ENCODE data around the gene PPTC7.
A peak's percentile ranks its signal among the peaks of the same experiment; 100 is the strongest.

PPTC7 gene

DNA sequence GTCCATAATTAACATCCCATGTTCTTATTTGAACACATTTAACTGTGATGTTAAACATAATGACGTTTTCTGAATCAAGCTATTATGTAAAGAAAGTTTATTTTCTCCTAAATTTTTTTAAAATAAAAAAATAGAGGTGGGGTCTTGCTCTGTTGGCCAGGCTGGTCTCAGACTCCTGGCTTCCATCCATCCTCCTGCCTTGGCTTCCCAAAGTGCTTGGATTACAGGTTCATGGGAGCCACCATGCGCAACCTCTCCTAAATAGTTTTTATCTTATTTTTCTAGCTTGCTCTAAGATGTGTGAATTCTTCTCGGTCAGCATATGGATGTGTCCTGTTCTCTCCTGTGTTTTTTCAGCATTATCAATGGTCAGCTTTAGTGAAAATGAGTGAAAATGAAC lies 77.8 kb downstream of the PPTC7 start:
- no peak overlapping the region for H3K27ac ChIP-seq (ENCODE audit: extremely low read depth, low read depth, low read length)
- TF ChIP-seq ZNF121 (tag by site-specific recombination; IDR thresholded peaks at IDR 0.05) = peak; percentile 69
- TF ChIP-seq ZNF433 (tag by site-specific recombination; IDR thresholded peaks at IDR 0.05; ENCODE audit: low read depth) = no peak
- no peaks in the 10 kb centered on the region for H3K9me3 ChIP-seq (ENCODE audit: control insufficient read depth, insufficient read depth, low read depth, low read length)
- POLR2A ChIA-PET = interaction anchor here (1.2 kb wide), 1 partner anchor 37 kb away, joined by 3 read pairs; the partner anchor contains the start of genes FAM216A and GPN3
- H3K36me3 ChIP-seq (ENCODE audit: control insufficient read depth in 2 of 2, insufficient read depth in 1 of 2, low read length in 2 of 2) = no peaks in the 10 kb centered on the region
- CTCF ChIA-PET = interaction anchor here (0.8 kb wide), 1 partner anchor 97 kb away, joined by 4 read pairs; no protein-coding TSS in a partner anchor
- no peak overlapping the region for H3K4me3 ChIP-seq (ENCODE audit: low read depth, low read length)
- H3K4me1 ChIP-seq (ENCODE audit: control insufficient read depth, insufficient read depth, low read length) = peaks cover 6% of the 10 kb centered on the region

DNA sequence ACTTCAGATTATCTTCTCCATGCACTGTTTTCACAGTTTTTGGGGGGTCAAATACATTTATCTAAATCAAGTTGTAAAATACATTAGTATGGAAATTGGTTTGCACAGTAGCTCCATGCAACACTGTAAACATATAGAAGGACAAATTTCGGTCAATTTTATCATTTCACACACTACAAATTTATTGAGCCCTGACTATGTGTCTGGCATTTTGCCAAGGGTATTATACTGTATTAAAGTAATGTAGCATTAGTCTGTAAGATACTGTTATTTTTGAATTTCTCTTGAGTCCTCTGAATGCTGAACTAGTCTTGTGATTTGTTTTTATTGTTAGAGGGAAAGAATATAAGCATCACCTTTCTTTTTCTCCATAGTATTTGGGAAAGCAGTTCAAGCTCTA lies 79.7 kb downstream of the PPTC7 start:
- TF ChIP-seq ZNF555 (tag by site-specific recombination; conservative IDR thresholded peaks at IDR 0.05) = no peak
- TF ChIP-seq, protein P1, sequence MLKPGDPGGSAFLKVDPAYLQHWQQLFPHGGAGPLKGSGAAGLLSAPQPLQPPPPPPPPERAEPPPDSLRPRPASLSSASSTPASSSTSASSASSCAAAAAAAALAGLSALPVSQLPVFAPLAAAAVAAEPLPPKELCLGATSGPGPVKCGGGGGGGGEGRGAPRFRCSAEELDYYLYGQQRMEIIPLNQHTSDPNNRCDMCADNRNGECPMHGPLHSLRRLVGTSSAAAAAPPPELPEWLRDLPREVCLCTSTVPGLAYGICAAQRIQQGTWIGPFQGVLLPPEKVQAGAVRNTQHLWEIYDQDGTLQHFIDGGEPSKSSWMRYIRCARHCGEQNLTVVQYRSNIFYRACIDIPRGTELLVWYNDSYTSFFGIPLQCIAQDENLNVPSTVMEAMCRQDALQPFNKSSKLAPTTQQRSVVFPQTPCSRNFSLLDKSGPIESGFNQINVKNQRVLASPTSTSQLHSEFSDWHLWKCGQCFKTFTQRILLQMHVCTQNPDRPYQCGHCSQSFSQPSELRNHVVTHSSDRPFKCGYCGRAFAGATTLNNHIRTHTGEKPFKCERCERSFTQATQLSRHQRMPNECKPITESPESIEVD (tag by site-specific recombination; IDR thresholded peaks at IDR 0.05) = 0 out of 2 replicates have a peak, but pooled peaks have one; percentile 7
- no peak overlapping the region for H3K27ac ChIP-seq (ENCODE audit: extremely low read depth, low read depth, low read length)
- POLR2A ChIA-PET = no interaction called here
- peaks cover 0 to 8% of the 10 kb centered on the region in 2 experiments; a peak in 1 of 3 replicates for H3K36me3 ChIP-seq (ENCODE audit: control insufficient read depth in 2 of 2, insufficient read depth in 1 of 2, low read length in 2 of 2)
- no peaks in the 10 kb centered on the region for H3K9me3 ChIP-seq (ENCODE audit: control insufficient read depth, insufficient read depth, low read depth, low read length)
- H3K4me1 ChIP-seq (ENCODE audit: control insufficient read depth, insufficient read depth, low read length) = peaks cover 12% of the 10 kb centered on the region
- no peak overlapping the region for H3K4me3 ChIP-seq (ENCODE audit: low read depth, low read length)
- CTCF ChIA-PET = interaction anchor here (0.6 to 1.3 kb wide), 5 partner anchors 27 to 99 kb away, joined by 3 to 8 read pairs (median 4); partner anchors contain the start of gene ARPC3

DNA sequence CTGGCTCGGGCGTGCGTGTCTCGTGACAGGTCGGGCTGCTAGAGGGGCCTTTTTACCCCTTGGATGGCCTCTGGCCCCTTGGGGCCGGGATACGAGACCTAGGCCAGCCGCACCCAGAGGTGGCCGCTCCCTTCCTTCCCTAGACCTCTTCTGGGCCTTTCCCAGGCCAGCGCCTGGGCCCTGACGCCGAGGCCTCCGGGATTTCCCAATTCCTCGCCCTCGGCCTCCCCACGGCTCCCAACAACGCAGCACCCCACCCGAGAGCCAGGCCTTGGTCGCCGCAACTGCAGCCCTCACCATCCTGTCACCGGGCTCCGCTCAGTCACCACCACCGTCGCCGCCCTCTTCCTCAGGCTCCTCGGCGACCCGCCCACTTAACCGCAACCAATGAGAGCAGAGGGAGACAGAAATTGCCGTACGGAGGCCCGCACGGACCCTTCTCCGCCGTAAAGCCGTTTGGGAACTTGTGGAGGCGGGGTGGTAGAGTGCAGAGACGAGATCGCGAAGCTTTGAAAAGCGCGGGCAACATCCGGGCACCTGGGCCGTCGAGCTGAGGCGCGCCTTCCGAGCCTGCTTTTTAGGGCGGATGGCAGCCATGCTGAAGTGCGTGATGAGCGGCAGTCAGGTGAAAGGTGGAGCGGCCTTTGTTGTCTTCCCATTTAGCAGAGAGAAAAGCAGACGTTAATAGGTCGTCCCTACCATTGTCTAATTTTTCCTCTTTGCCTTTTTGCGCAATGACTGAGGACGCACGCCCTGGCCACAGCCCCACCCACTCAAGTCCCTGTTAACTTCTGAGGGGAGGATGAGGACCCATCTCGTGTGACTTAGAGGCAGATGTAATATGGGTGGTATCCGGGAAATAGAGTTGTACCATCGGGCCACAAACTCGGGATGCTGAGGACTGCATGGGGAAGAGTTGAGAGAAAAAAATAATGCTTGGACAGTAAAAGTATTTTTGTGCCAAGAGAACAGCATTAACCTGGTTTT lies 81.1 kb downstream of the PPTC7 start, which contains the start of the genes RAD9B and VPS29:
Gene RAD9B (plus strand): TSS at position 580 of the 987 bp plus-strand sequence. CDS start 7 bp downstream, at position 587.
Gene VPS29 (minus strand): TSS at position 360 of the 987 bp plus-strand sequence. CDS start 60 bp downstream, at position 300.
- ChIA-PET CTCF (interaction anchor here (0.7 to 1.2 kb wide), 3 partner anchors 52 to 91 kb away, joined by 4 to 8 read pairs (median 4); partner anchors contain the start of gene ARPC3), POLR2A (interaction anchor here (0.6 to 3.3 kb wide), 7 partner anchors 14 to 112 kb away, joined by 3 to 44 read pairs (median 4); partner anchors contain the start of genes ARPC3, FAM216A, GPN3 and TCTN1)
- Histone ChIP-seq H3K4me1 (ENCODE audit: control insufficient read depth, insufficient read depth, low read length) (peaks cover 9% of the 10 kb centered on the region), H3K4me3 (ENCODE audit: low read depth, low read length) (peak within 1 kb of the TSS; percentile 90), H3K36me3 (ENCODE audit: control insufficient read depth in 2 of 2, insufficient read depth in 1 of 2, low read length in 2 of 2) (peaks cover 2 to 8% of the 10 kb centered on the region in 2 experiments; a peak in 2 of 3 replicates), H3K27ac (ENCODE audit: extremely low read depth, low read depth, low read length) (peak within 1 kb of the TSS; percentile 89), H3K9me3 (ENCODE audit: control insufficient read depth, insufficient read depth, low read depth, low read length) (no peaks in the 10 kb centered on the region)
- peak; percentile 56 for TF ChIP-seq ZNF600 (tag by site-specific recombination; IDR thresholded peaks at IDR 0.05)
- TF ChIP-seq, protein P2, sequence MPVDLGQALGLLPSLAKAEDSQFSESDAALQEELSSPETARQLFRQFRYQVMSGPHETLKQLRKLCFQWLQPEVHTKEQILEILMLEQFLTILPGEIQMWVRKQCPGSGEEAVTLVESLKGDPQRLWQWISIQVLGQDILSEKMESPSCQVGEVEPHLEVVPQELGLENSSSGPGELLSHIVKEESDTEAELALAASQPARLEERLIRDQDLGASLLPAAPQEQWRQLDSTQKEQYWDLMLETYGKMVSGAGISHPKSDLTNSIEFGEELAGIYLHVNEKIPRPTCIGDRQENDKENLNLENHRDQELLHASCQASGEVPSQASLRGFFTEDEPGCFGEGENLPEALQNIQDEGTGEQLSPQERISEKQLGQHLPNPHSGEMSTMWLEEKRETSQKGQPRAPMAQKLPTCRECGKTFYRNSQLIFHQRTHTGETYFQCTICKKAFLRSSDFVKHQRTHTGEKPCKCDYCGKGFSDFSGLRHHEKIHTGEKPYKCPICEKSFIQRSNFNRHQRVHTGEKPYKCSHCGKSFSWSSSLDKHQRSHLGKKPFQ (tag by site-specific recombination; IDR thresholded peaks at IDR 0.05) = no peak
- TF ChIP-seq, protein P1 (tag by site-specific recombination; IDR thresholded peaks at IDR 0.05) = no peak; the same call in 1 of the 2 replicates
- TF ChIP-seq, protein P3, sequence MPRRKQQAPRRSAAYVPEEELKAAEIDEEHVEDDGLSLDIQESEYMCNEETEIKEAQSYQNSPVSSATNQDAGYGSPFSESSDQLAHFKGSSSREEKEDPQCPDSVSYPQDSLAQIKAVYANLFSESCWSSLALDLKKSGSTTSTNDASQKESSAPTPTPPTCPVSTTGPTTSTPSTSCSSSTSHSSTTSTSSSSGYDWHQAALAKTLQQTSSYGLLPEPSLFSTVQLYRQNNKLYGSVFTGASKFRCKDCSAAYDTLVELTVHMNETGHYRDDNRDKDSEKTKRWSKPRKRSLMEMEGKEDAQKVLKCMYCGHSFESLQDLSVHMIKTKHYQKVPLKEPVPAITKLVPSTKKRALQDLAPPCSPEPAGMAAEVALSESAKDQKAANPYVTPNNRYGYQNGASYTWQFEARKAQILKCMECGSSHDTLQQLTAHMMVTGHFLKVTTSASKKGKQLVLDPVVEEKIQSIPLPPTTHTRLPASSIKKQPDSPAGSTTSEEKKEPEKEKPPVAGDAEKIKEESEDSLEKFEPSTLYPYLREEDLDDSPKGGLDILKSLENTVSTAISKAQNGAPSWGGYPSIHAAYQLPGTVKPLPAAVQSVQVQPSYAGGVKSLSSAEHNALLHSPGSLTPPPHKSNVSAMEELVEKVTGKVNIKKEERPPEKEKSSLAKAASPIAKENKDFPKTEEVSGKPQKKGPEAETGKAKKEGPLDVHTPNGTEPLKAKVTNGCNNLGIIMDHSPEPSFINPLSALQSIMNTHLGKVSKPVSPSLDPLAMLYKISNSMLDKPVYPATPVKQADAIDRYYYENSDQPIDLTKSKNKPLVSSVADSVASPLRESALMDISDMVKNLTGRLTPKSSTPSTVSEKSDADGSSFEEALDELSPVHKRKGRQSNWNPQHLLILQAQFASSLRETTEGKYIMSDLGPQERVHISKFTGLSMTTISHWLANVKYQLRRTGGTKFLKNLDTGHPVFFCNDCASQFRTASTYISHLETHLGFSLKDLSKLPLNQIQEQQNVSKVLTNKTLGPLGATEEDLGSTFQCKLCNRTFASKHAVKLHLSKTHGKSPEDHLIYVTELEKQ (tag by site-specific recombination; IDR thresholded peaks at IDR 0.05; ENCODE audit: borderline replicate concordance) = no peak
- TF ChIP-seq, protein P4, sequence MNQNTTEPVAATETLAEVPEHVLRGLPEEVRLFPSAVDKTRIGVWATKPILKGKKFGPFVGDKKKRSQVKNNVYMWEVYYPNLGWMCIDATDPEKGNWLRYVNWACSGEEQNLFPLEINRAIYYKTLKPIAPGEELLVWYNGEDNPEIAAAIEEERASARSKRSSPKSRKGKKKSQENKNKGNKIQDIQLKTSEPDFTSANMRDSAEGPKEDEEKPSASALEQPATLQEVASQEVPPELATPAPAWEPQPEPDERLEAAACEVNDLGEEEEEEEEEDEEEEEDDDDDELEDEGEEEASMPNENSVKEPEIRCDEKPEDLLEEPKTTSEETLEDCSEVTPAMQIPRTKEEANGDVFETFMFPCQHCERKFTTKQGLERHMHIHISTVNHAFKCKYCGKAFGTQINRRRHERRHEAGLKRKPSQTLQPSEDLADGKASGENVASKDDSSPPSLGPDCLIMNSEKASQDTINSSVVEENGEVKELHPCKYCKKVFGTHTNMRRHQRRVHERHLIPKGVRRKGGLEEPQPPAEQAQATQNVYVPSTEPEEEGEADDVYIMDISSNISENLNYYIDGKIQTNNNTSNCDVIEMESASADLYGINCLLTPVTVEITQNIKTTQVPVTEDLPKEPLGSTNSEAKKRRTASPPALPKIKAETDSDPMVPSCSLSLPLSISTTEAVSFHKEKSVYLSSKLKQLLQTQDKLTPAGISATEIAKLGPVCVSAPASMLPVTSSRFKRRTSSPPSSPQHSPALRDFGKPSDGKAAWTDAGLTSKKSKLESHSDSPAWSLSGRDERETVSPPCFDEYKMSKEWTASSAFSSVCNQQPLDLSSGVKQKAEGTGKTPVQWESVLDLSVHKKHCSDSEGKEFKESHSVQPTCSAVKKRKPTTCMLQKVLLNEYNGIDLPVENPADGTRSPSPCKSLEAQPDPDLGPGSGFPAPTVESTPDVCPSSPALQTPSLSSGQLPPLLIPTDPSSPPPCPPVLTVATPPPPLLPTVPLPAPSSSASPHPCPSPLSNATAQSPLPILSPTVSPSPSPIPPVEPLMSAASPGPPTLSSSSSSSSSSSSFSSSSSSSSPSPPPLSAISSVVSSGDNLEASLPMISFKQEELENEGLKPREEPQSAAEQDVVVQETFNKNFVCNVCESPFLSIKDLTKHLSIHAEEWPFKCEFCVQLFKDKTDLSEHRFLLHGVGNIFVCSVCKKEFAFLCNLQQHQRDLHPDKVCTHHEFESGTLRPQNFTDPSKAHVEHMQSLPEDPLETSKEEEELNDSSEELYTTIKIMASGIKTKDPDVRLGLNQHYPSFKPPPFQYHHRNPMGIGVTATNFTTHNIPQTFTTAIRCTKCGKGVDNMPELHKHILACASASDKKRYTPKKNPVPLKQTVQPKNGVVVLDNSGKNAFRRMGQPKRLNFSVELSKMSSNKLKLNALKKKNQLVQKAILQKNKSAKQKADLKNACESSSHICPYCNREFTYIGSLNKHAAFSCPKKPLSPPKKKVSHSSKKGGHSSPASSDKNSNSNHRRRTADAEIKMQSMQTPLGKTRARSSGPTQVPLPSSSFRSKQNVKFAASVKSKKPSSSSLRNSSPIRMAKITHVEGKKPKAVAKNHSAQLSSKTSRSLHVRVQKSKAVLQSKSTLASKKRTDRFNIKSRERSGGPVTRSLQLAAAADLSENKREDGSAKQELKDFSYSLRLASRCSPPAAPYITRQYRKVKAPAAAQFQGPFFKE (tag by site-specific recombination; IDR thresholded peaks at IDR 0.05; ENCODE audit: borderline replicate concordance) = no peak
- TF ChIP-seq ZNF132 (tag by site-specific recombination; IDR thresholded peaks at IDR 0.05; ENCODE audit: borderline replicate concordance) = no peak
- no peak for TF ChIP-seq ZNF114 (tag by site-specific recombination; IDR thresholded peaks at IDR 0.05)
- TF ChIP-seq ZBTB17 (tag by site-specific recombination; IDR thresholded peaks at IDR 0.05) = peak; percentile 99
- no peak for TF ChIP-seq ZNF791 (tag by site-specific recombination; IDR thresholded peaks at IDR 0.05)
